Hindlimb muscle (tissue), 1 donor: ENCODE data around the gene TMEM130. TPM values are rescaled to one million over a fixed set of nuclear protein-coding genes. Genes with fewer than 3 reads are reported as not detected.
"Not testable (repeated sequence)": the region's sequence is repeated elsewhere in the genome, so short reads cannot be mapped to it uniquely, and the experiment has no call there.

Experiments used
- DNase-seq: peaks from one replicate; pipeline ENCODE4 v3.0.0-alpha.2; 2013
- polyA plus RNA-seq: library from polyadenylated mRNA; unstranded; fragments of 120-200 nt; gene quantifications from one replicate; pipeline ENCODE4 v1.2.1, GENCODE V29; 2013; ENCODE audit not compliant: insufficient read length

TMEM130 gene
- polyA plus RNA-seq, 1 donor, result 2.7 TPM

DNA sequence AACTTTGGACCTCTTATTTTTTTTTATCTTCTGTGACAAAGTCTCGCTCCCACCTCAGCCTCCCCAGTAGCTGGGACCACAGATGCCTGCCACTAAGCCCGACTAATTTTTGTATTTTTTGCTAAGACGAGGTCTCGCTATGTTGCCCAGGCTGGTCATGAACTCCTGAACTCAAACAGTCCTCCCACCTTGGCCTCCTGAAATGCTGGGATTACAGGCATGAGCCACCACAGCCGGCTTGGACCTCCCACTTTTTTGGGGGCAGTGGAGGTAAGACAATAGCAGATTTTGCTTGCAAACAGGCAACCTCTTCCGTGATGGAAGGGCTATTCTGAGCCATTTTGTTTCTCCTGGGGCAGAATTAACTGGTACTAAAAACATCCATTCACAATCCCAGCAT is 7.3 kb upstream of the TMEM130 start:
- no peak for DNase-seq

- DNase-seq, result no peak
Observed at GRCh38 chr7:98875501-98875900, 5.7 kb upstream of the TMEM130 start.

DNA sequence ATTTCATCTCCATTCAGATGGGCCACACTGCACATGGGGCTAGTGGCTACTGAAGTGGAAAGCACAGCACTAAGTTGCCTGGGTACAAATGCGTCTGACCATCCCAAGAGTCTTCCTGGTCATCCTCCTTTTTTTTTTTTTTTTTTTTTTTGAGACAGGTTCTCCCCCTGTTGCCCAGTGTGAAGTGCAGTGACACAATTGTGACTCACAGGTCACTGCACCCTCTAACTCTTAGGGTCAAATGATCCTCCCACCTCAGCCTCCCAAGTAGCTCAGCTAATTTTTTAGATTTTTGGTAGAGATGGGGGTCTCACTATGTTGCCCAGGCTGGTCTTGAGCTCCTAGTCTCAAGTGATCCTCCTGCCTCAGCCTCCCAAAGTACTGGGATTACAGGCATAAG is 5.1 kb upstream of the TMEM130 start:
- DNase-seq, result no peak

GRCh38 chr7:98873610-98874009 is 3.8 kb upstream of the TMEM130 start:
- DNase-seq, result not testable (repeated sequence)

- no peak for DNase-seq
Observed at GRCh38 chr7:98872328-98872924, 2.6 kb upstream of the TMEM130 start.

- DNase-seq, result no peak
Observed at GRCh38 chr7:98870807-98871491, 1.1 kb upstream of the TMEM130 start.

DNA sequence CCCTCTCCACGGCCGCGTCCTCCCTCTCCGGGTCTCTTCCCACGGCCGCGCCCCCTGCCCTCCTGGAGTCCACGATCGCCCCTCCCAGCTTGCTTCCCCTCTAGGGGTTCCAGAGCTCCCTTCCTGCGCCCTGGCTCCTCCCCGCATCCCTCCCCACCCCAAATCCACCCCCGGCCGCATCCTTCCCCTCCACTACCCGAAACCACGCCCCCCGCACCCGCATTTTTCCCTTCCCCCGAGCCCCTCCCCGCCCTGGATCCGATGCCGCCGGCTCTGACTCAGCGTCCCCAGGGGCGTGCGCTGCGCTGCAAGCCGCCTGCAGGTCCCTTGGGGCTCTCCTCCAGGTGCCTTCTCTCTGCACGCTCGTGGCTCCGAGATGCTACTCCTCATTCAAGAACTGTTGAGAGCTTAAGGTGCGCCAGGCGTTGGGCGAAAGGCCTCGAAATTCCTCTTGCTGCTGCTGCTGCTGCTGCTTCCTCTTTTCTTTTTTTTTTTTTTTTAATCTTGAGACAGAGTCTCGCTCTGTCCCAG is 372 bp upstream of the TMEM130 start:
- DNase-seq, result peak; percentile 45

DNA sequence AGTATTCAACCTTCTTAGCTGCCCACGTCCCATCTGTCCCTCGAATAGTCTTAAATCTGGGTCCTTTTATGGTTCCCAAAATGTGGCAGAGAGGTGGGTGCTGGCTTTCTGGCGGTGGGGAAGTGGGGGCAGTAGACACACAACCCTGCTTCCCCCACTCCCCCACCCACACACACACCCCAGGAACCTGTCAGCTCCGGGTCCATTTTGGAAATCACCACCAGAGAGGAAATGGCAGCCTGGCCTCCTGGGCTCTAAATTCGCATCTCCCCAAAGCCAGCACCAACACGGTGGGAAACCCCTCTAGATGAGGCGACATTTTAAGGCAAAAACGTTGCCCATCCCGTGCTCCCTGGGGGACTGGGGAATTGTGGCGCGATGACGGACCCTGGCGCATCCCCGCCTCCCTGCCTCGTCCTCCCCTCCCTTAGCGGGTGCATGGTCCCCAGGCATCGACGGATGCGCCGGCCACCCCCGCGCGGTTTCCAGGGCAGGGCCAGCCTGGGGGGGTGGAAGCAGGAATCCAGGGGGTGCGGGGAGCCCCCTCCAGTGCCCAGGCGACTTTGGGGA is 702 bp downstream of the TMEM130 start:
- DNase-seq, result no peak

DNA sequence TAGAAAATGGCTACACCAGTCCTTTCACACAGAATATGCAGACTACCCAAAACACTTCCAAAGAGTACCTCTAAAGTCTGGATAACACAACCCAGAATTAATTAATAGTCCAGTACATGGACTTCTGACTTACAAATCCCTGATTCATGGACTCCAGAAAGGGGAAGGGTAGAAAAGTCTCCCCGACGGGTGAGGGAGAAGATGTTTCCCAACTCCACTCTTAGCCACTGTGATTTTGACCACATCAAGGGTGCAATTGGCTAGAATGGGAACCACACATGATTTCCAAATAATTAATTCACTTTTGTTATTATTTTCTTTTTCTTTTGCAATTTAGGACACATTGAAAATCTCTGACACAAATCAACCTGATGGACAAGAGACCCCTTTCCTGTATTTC is 1.4 kb downstream of the TMEM130 start:
- DNase-seq, result no peak

GRCh38 chr7:98866765-98867164 is 3.0 kb downstream of the TMEM130 start:
- DNase-seq, result no peak

GRCh38 chr7:98866351-98866750 is 3.5 kb downstream of the TMEM130 start:
- DNase-seq, result no peak

- no peak for DNase-seq
Observed at GRCh38 chr7:98864731-98865453, 4.9 kb downstream of the TMEM130 start.

GRCh38 chr7:98863601-98864000 is 6.2 kb downstream of the TMEM130 start:
- DNase-seq, result no peak

DNA sequence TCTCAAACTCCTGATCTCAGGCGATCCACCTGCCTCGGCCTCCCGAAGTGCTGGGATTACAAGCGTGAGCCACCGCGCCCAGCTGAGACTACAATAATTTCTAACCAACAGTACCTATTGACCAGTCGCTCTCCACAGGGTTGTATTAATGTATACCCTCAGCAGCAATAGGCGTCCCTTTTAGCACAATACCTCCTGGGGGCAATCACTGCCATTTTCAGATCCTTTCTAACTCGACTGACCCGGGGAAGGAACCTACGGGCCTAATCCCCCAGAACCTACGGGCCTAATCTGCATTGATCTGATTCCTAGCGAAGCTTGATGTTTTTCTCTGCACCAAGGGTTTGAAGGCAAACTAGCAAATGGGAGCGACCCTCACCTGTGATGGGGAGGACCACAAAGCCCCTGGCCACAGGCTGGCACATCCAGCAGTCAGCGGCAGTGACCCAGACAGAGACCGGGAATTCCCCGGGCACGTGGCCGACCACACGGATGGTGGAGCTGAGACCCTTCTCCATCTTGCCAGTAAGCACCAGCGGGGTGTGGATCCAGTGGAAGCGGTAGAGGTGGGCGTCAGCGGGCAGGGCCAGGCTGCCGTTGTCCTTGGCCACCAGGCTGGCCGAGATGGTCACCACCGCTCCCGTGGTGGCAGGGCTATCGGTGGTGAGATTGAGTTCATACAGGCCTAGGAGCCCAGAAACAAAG is 6.9 kb downstream of the TMEM130 start:
- no peak for DNase-seq

GRCh38 chr7:98862203-98862602 is 7.6 kb downstream of the TMEM130 start:
- DNase-seq, result no peak

DNA sequence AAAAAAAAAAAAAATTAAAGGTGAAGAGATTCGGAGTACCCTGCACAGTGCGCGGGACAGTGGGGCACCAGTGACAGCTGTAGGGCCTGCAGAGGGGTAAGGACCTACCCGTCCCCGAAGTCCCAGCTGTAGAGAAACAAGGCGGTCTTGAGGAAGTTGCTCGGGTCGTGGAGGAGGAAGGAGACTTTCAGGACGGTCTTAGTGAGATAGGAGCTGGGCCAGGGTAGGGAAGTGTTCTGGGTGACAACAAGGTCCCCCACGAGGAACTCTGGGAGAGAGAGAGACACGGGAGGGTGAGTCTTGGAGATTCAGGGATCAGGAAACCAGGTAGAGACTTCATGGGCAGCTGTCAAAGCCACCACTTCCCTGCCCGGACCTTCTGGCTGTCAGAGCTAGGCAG is 9.7 kb downstream of the TMEM130 start:
- DNase-seq, result no peak

DNA sequence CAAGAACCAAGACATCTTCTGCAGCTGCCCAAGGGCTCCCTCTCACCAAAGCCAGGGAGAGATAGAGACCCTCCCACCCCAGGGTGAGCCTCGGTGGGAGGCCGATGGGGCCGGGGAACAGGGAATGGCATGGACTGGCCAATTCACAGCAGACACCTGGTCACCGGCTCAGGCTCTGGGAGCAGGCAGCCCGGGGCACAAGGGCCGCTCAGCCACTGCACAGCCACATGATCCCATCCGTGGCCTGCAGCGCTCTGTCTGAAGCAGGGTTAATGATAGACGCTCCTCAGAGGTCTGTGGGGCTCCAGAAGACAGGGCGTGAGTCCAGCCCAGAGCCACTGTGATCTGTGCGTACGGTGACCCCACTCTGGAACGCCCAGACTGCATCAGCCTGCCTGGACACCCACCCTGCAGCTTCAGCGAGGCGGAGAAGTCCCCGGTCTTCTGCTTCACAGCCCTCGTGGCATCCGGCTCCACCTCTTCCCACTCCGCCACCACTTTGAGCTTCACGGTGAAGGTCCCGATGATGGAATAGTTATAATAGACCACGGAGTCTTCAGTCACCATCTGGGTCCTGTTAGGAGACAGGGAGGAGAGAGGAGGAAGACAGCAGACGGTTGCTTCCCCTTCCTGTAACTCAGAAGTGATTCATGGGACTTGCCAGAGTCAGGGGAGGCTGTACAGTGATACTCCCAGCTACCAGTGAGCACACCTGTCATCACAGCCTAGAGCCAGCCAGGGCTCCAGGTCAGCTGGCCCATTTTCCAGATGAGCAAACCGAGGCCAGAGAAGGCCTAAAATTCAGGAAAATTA is 14.0 kb downstream of the TMEM130 start:
- no peak for DNase-seq

DNA sequence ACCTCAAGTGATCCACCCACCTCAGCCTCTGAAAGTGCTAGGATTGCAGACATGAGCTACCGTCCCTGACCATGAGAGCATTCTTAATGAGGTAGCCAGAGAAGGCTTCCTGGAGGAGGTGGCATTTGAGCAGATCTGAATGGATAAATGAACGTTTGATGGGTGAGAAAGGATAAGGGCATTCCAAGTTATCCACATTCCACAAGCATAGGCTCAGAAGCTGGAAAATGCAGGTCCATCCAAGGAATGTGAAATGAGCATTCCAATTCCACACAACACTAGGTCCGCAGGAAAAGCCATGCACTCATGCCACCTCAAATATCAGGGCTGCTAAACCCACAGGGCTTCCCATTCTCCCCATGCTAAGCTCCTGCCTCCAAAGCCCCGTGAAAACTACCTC is 17.0 kb downstream of the TMEM130 start:
- DNase-seq, result no peak

DNA sequence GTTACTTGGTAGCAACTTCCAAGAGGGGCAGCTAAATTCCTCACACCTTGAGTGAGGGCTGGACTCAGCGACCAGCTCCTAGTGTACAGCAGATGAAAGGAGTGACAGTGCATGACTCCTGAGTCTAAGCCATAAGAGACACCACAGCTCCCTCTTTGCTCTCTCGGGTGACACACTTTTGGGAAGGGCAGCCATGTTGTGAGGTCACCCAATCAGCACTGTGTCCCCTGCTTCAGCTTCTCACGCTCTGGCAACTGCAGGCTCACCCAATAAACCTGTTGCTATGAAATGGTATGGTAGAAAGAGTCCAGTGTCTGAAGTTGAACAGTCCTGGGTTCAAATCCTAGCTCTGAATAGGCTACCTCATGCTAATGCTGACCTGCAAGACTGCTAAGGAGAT is 20.9 kb downstream of the TMEM130 start:
- no peak for DNase-seq

GRCh38 chr7:98842552-98842951 is 27.3 kb downstream of the TMEM130 start:
- DNase-seq, result not testable (repeated sequence)

GRCh38 chr7:98841179-98841997 is 28.4 kb downstream of the TMEM130 start:
- DNase-seq, result peak; percentile 41
